ENCODE results near the gene GALM. TPM values are rescaled to one million over a fixed set of nuclear protein-coding genes. Genes with fewer than 3 reads are reported as not detected.
A peak's percentile ranks its signal among the peaks of the same experiment; 100 is the strongest.
"Not testable (repeated sequence)": the region's sequence is repeated elsewhere in the genome, so short reads cannot be mapped to it uniquely, and the experiment has no call there.

The GALM gene
- polyA plus RNA-seq, 6 donors from 2014 or later: 7.4 to 12.1 (median 10.5) TPM

DNA sequence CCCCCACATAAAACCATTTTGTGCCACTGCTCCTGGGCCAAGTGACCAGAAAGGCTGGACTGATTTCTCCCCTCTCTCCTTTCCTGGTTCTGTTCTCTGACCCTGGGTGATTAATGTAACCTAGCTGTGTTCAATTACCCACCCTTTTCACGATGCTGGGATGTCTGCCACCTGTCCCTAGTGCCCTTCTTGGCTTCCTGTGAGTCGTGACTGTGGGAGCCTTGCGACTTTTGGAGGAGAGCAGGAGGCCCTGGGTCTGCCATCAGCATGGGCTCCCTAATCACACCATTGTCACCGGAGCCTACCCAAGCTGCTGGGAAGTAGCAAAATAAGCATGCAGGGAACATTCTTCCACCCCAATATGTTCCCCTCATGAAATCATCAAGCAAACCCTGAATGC is 47.0 kb downstream of the GALM start:
- H3K36me3 Mint-ChIP-seq: peaks cover 12 to 20% of the 10 kb centered on the region in 2 donors
- H3K27me3 Mint-ChIP-seq: no peaks in the 10 kb centered on the region
- H3K9me3 Mint-ChIP-seq: peaks cover 0 to 5% (median 0%) of the 10 kb centered on the region in 7 donors
- peaks cover 0 to 3% (median 0%) of the 10 kb centered on the region in 3 donors for H3K4me1 Mint-ChIP-seq
- DNase-seq: no peak
- H3K27ac Mint-ChIP-seq: no peak overlapping the region
- ATAC-seq (ENCODE audit: low read depth in 2 of 2): no peak
- no peak overlapping the region for H3K4me3 Mint-ChIP-seq

DNA sequence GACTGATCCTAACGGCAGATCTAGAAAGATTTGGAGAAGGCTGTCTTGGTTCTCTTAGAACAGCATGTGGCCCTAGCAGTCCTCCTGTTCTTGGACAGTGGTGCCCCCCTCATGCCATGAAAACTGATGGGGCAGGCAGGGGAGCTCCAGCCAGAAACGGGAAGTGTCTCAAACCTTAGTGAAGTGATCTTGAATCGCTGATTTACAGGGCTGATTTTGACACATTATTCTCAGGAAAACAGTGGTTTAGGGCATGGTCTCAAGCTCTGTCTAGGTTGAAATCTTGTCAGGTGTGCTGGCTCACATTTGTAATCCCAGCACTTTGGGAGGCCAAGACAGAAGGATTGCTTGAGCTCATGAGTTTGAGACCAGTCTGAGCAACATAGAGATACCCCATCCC is 47.4 kb downstream of the GALM start:
- ATAC-seq (ENCODE audit: low read depth in 2 of 2) (no peak), DNase-seq (no peak)
- Mint-ChIP-seq H3K4me3 (no peak overlapping the region), H3K27me3 (no peaks in the 10 kb centered on the region), H3K27ac (no peak overlapping the region), H3K9me3 (peaks cover 0 to 5% (median 0%) of the 10 kb centered on the region in 7 donors), H3K4me1 (peaks cover 0 to 3% (median 0%) of the 10 kb centered on the region in 3 donors), H3K36me3 (peaks cover 12 to 20% of the 10 kb centered on the region in 2 donors)

DNA sequence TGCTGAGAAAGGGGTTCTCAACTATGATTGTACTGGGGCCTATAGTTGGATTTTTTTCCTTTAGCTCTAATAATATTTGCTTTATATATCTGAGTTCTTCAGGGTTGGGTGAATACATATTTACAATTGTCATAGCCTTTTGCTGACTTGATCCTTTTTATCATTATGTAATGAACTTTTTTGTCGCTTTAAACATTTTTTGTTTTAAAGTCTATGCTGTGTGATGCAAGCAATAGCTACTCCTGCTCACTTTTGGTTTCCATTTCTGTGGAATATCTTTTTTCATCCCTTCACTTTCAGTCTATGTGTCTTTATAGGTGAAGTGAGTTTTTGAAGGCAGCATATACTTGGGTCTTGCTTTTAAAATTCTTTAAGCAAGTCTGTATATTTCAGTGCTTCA is 49.0 kb downstream of the GALM start:
- not testable (repeated sequence) for H3K4me1 Mint-ChIP-seq; DNase-seq; H3K27ac Mint-ChIP-seq; ATAC-seq (ENCODE audit: low read depth in 2 of 2); H3K27me3 Mint-ChIP-seq; H3K4me3 Mint-ChIP-seq; H3K9me3 Mint-ChIP-seq
- peaks cover 12 to 20% of the 10 kb centered on the region in 2 donors for H3K36me3 Mint-ChIP-seq

DNA sequence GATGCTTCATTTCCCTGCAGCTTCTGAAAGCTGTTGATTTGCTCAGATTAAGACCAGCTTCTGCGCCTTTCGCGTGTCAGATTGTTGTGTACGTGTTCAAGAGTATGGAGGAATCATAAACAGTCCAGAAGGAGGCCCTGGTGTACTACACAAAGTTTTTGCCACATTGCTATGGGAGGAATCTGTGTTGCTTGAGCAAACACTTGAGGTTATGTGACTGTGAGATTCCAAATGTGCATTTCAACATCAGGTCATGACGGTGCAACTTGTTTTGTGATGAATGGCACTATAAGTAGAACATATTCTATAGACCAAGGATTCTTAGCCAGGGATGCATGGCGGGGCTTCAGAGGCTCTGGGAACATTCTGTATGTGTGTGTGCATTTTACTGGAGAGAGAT is 50.3 kb downstream of the GALM start:
- H3K4me1 Mint-ChIP-seq: peaks cover 8 to 9% (median 9%) of the 10 kb centered on the region in 3 donors
- ATAC-seq (ENCODE audit: low read depth in 2 of 2): no peak
- H3K27ac Mint-ChIP-seq: peak overlapping the region in 1 of 6 donors; percentile 33
- DNase-seq: no peak
- H3K27me3 Mint-ChIP-seq: no peaks in the 10 kb centered on the region
- peaks cover 16 to 29% of the 10 kb centered on the region in 2 donors for H3K36me3 Mint-ChIP-seq
- peaks cover 0 to 6% (median 4%) of the 10 kb centered on the region in 7 donors for H3K9me3 Mint-ChIP-seq
- H3K4me3 Mint-ChIP-seq: no peak overlapping the region

DNA sequence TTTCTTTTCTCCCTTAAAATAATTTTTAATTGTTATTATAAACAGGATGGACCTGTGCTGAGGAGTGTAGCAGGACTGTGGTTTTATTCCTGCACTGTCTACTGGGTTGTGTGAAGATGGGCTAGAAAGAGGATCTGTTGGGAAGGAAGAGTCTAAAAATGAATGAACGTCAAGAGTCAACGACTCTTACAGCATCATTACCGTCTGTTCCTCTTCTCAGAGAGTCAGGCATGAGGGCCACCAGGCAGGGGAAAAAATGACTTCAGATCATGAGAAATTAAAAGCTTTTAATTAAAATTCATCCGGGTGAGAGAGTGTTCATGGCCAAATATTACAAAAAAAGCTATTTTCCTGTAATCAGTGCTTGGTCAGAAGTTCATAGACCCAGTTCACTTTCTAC is 52.7 kb downstream of the GALM start:
- ATAC-seq (ENCODE audit: low read depth in 2 of 2) (no peak), DNase-seq (no peak)
- Mint-ChIP-seq H3K27me3 (no peaks in the 10 kb centered on the region), H3K9me3 (peaks cover 0 to 4% (median 2%) of the 10 kb centered on the region in 7 donors), H3K36me3 (peaks cover 7 to 24% of the 10 kb centered on the region in 2 donors), H3K4me1 (peaks cover 21 to 27% (median 23%) of the 10 kb centered on the region in 3 donors), H3K27ac (no peak overlapping the region), H3K4me3 (no peak overlapping the region)

DNA sequence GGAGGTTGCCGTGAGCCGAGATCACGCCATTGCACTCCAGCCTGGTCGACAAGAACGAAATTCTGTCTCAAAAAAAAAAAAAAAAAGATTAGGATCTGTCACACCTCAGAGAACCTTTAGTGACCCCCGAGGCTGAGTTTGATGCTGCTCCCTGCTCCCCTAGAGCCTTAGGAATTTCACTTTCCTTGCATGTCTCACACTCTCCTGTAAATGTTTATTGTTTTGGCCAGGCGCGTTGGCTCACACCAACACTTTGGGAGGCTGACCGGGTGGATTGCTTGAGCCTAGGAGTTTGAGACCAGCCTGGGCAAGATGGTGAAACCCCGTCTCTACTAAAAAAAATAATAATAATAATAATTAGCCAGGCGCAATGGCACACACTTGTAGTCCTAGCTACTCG is 53.8 kb downstream of the GALM start:
- Mint-ChIP-seq H3K4me3 (no peak overlapping the region), H3K36me3 (peaks cover 7 to 20% of the 10 kb centered on the region in 2 donors), H3K27ac (no peak overlapping the region), H3K27me3 (no peaks in the 10 kb centered on the region), H3K9me3 (peaks cover 0 to 4% (median 2%) of the 10 kb centered on the region in 7 donors), H3K4me1 (peaks cover 21 to 27% (median 23%) of the 10 kb centered on the region in 3 donors)
- DNase-seq: no peak
- no peak for ATAC-seq (ENCODE audit: low read depth in 2 of 2)

DNA sequence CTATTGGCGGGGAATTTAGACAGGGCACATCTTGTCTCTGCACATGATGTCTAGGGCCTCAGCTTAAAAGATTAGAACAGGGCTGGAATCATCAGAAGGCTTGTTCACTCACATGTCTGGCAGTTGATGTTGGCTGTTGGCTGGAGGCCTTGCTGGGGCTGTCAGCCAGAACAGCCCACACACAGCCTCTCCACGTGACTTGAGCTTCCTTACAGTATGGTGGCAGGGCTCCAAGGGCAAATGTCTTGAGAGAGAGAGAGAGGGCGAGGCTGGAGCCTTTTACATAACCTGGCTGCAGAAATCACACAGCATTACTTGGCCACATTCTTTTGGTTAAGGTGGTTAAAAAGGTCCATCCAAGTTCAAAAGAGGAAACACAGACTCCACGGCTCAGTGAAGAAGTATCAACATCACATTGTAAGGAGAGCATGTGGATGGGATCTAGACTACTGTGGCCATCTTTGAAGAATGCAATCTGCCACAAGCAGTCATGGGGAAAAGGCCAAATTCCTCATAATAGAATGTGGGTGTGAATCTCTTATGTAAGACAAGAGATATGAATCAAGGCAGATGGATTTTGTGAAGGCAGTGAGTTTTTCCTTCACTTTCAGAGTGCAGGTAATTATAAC is 54.8 kb downstream of the GALM start:
- Mint-ChIP-seq H3K36me3 (peaks cover 7 to 15% of the 10 kb centered on the region in 2 donors), H3K4me1 (peaks cover 22 to 27% (median 23%) of the 10 kb centered on the region in 3 donors), H3K4me3 (peak overlapping the region in 1 of 8 donors; percentile 52), H3K9me3 (peaks cover 0 to 4% (median 2%) of the 10 kb centered on the region in 7 donors), H3K27me3 (no peaks in the 10 kb centered on the region), H3K27ac (peak overlapping the region in 3 of 6 donors; percentile 7 to 81 (median 36))
- ATAC-seq (ENCODE audit: low read depth in 2 of 2) (peak; percentile 79 to 82), DNase-seq (no peak)

DNA sequence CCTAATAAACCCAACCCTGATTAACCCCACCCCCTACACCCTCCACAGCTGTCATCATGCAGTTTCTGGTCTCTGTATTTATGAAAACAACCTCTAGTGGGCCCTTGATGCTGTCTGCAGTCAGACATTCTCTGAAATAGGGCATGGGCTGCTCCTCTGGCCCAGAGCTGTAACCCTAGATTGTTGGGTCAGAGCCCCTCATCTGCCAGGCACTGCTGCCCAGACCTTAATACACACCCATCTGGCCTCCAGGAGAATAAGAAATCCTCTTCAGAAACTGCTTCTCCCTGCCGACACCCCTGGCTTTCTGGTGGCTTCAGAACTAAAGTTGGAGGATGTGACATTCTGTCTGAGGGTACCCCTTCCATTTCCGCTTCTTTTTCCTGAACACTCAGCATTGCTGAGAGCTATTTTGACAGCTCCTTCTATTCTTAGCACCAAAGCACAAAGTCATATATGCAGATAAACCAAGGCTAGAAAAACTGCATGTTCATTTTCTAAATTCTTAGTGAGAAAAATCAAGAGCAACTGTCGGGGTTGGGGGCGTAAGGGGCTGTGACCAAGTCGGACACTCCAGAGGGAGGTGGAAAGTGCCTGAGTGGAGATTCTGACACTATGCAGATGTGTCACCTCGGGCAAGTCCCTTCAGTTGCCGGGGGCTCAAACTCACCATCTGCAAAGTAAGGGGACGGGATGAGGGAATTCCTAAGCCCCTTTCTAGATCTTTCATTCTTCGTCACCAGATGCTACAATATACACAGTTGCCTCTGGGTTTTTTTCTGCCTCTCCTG is 56.6 kb downstream of the GALM start:
- Mint-ChIP-seq H3K4me3 (peak overlapping the region in 2 of 8 donors; percentile 17 to 22), H3K36me3 (peaks cover 7 to 9% of the 10 kb centered on the region in 2 donors), H3K27ac (peak overlapping the region in 2 of 6 donors; percentile 44 to 69), H3K27me3 (no peaks in the 10 kb centered on the region), H3K4me1 (peaks cover 23 to 27% (median 26%) of the 10 kb centered on the region in 3 donors), H3K9me3 (peaks cover 0 to 4% (median 2%) of the 10 kb centered on the region in 7 donors)
- ATAC-seq (ENCODE audit: low read depth in 2 of 2) (no peak), DNase-seq (no peak)

DNA sequence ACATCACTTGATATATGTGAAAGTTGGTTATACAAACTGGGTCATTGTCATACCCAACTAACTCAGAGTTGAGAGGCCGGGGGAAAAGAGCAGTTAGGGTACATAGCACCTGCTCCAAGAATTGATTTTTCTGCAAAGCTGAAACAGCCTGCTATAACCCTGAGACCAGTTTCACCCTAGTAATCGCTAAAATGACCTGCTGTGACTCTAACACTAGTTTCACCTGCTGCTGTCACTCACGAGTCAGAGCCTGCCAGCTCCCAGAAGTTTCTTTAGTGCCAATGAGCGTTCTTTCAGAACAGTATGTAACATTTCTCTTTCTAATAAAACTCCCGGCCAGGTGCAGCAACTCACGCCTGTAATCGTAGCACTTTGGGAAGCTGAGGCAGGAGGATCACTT is 57.3 kb downstream of the GALM start:
- Mint-ChIP-seq H3K4me1 (peaks cover 23 to 27% (median 26%) of the 10 kb centered on the region in 3 donors), H3K4me3 (no peak overlapping the region), H3K27ac (peak overlapping the region in 3 of 6 donors; percentile 44 to 49 (median 47)), H3K36me3 (peaks cover 7 to 9% of the 10 kb centered on the region in 2 donors), H3K27me3 (no peaks in the 10 kb centered on the region), H3K9me3 (peaks cover 0 to 4% (median 2%) of the 10 kb centered on the region in 7 donors)
- DNase-seq (no peak), ATAC-seq (ENCODE audit: low read depth in 2 of 2) (no peak)

DNA sequence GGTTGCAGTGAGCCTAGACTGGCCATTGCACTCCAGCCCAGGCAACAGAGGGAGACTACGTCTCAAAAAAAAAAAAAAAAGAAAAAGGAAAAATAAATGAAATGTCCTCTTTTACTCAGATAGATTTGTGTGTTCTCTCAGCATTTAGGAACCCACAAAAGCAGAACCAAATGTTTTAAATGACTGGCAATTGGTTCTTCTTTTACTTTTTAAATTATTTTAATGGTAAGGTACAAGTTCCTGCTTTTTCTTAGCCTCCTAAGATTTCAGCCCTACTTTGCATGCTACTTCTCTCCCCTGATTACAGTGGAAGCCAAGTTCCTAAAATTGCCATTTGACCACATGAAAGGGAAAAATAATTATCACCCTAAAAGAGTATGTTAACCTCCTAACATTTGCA is 61.7 kb downstream of the GALM start:
- no peak overlapping the region for H3K27ac Mint-ChIP-seq
- H3K36me3 Mint-ChIP-seq: peaks cover 6 to 8% of the 10 kb centered on the region in 2 donors
- H3K4me1 Mint-ChIP-seq: peaks cover under 1 to 10% (median 3%) of the 10 kb centered on the region in 3 donors
- ATAC-seq (ENCODE audit: low read depth in 2 of 2) (no peak), DNase-seq (no peak)
- no peak overlapping the region for H3K4me3 Mint-ChIP-seq
- H3K9me3 Mint-ChIP-seq: no peaks in the 10 kb centered on the region
- H3K27me3 Mint-ChIP-seq: no peaks in the 10 kb centered on the region

DNA sequence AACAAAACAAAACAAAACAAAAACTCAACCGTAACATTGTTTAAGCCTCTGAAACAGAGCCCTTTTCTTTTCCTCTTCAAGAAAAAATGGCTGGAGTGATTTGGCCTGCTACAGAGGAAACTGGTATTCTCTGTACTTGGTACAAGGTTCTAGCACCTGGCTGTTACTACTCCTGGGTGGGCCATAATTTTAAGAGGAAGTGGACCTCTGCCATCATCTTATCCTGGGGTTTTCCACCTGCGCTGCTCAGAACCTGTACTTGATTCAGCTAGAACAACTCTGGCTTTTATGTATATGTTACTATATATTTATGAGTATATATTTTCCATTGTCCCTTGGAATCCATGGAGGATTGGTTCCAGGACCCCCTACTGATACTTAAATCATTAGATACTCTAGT is 62.8 kb downstream of the GALM start:
- ATAC-seq (ENCODE audit: low read depth in 2 of 2): peak; percentile 79 to 88
- Mint-ChIP-seq H3K9me3 (no peaks in the 10 kb centered on the region), H3K4me3 (no peak overlapping the region), H3K27ac (no peak overlapping the region), H3K27me3 (no peaks in the 10 kb centered on the region), H3K36me3 (peaks cover 6 to 13% of the 10 kb centered on the region in 2 donors), H3K4me1 (peaks cover 0 to 8% (median 2%) of the 10 kb centered on the region in 3 donors)
- DNase-seq: no peak

DNA sequence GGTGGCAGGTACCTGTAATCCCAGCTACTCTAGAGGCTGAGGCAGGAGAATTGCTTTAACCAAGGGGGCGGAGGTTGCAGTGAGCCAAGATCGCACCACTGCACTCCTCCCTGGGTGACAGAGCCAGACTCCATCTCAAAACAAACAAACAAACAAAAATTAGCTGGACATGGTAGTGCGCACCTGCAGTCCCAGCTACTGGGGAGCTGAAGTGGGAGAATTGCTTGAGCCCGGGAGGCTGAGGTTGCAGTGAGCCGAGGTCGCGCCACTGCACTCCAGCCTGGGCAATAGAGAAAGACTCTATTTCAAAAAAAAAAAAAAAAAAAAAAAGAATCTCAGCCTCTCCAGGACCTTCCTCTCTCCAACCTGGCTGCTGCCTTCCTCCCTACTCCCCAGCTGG is 65.2 kb downstream of the GALM start:
- Mint-ChIP-seq H3K27ac (no peak overlapping the region), H3K4me3 (no peak overlapping the region), H3K4me1 (peaks cover 0 to 4% (median 3%) of the 10 kb centered on the region in 3 donors), H3K27me3 (no peaks in the 10 kb centered on the region), H3K9me3 (no peaks in the 10 kb centered on the region), H3K36me3 (peaks cover 6 to 16% of the 10 kb centered on the region in 2 donors)
- no peak for ATAC-seq (ENCODE audit: low read depth in 2 of 2)
- DNase-seq: no peak

DNA sequence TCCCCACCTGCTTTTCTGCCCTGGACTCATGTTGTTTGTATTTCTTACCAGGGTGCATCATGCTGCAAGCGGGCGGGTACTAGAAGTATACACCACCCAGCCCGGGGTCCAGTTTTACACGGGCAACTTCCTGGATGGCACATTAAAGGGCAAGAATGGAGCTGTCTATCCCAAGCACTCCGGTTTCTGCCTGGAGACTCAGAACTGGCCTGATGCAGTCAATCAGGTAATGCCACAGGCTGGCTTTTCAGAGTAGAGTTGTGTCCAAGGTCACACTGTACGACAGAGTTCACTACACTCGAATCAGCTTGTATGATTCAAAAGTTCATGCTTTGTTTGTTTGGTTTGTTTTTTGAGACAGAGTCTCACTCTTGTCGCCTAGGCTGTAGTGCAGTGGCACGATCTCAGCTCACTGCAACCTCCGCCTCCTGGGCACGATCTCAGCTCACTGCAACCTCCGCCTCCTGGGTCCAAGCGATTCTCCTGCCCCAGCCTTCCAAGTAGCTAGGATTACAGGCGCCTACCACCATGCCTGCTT is 65.8 kb downstream of the GALM start:
- DNase-seq (no peak), ATAC-seq (ENCODE audit: low read depth in 2 of 2) (no peak)
- H3K4me3 Mint-ChIP-seq: no peak overlapping the region
- peaks cover 0 to 4% (median 3%) of the 10 kb centered on the region in 3 donors for H3K4me1 Mint-ChIP-seq
- H3K27me3 Mint-ChIP-seq: no peaks in the 10 kb centered on the region
- H3K9me3 Mint-ChIP-seq: no peaks in the 10 kb centered on the region
- peaks cover 6 to 16% of the 10 kb centered on the region in 2 donors for H3K36me3 Mint-ChIP-seq
- peak overlapping the region in 1 of 6 donors; percentile 11 for H3K27ac Mint-ChIP-seq
